SH-SY5Y (cell line): ENCODE data around the gene ELOVL3.

Source experiments
- GATA2 ChIP-seq: IDR thresholded peaks from 2 replicates; pipeline ENCODE4 v1.6.1; 2011; ENCODE audit warnings: mild to moderate bottlenecking, low read depth, low read length
- GATA3 ChIP-seq: IDR thresholded peaks from 2 replicates; pipeline ENCODE4 v1.6.1; 2011; ENCODE audit warnings: low read depth, mild to moderate bottlenecking, low read length, moderate library complexity

- TF ChIP-seq GATA3 (no peak), GATA2 (no peak)
Measured at GRCh38 chr10:102220612-102221011, 5.5 kb upstream of the ELOVL3 start.
